Body of pancreas (tissue), 4 donors: ENCODE measurements around the gene A3GALT2.

Experiments
- CTCF ChIP-seq, 7 experiments: fragments of 450-650 bp in 4 of 7; fragments of 200-600 bp in 3 of 7; sonication (generic) in 3 of 7; IDR thresholded peaks; one replicate each; pipeline ENCODE4 v1.5.1; 2016 to 2019; ENCODE audit warnings: antibody characterized with exemption in 7 of 7
- POLR2A ChIP-seq, 3 donors: fragments of 450-650 bp; IDR thresholded peaks; one replicate each; pipeline ENCODE4 v1.6.1; 2016; ENCODE audit warnings: antibody characterized with exemption in 3 of 3, mild to moderate bottlenecking in 2 of 3

- TF ChIP-seq CTCF (IDR thresholded peaks at IDR 0.05) (no peak), POLR2A (IDR thresholded peaks at IDR 0.05) (no peak)
Measured at GRCh38 chr1:33272930-33273329, 48.0 kb downstream of the A3GALT2 start.
